Measurements from ENCODE around the gene HOMER2.

HOMER2 gene

GRCh38 chr15:82918607-82919230, 33.8 kb downstream of the HOMER2 start:
- Histone ChIP-seq H3K4me2 (ENCODE audit: low read depth, low read length, poor library complexity, severe bottlenecking) (no peak overlapping the region), H3K9ac (ENCODE audit: low read depth, low read length, poor library complexity, severe bottlenecking) (no peak overlapping the region), H4K20me1 (ENCODE audit: insufficient read depth, low read length, poor library complexity, severe bottlenecking) (no peaks in the 10 kb centered on the region), H3K36me3 (ENCODE audit: insufficient read depth, low read length) (no peaks in the 10 kb centered on the region), H3K4me3 (ENCODE audit: low read length, poor library complexity, severe bottlenecking) (no peak overlapping the region), H3K9me3 (ENCODE audit: insufficient read depth, low read depth, low read length) (no peaks in the 10 kb centered on the region), H3K4me1 (ENCODE audit: insufficient read depth, low read length, poor library complexity, severe bottlenecking) (no peaks in the 10 kb centered on the region), H3K9me2 (replicated peaks; ENCODE audit: low read depth, low read length) (no peaks in the 10 kb centered on the region), H3F3A (ENCODE audit: low read depth) (no peaks in the 10 kb centered on the region), H3K79me2 (ENCODE audit: insufficient read depth, low read length) (no peaks in the 10 kb centered on the region), H3K27me3 (ENCODE audit: insufficient read depth, low read length, poor library complexity, severe bottlenecking) (no peaks in the 10 kb centered on the region), H2AFZ (ENCODE audit: low read length) (no peak overlapping the region)
- TF ChIP-seq EZH2phosphoT487 (IDR thresholded peaks at IDR 0.05; ENCODE audit: borderline replicate concordance): no peak
- TF ChIP-seq CTCF (conservative IDR thresholded peaks at IDR 0.05; ENCODE audit: low read length): no peak

GRCh38 chr15:82918162-82918561, 34.4 kb downstream of the HOMER2 start:
- Histone ChIP-seq H3K4me1 (ENCODE audit: insufficient read depth, low read length, poor library complexity, severe bottlenecking) (no peaks in the 10 kb centered on the region), H3K4me2 (ENCODE audit: low read depth, low read length, poor library complexity, severe bottlenecking) (no peak overlapping the region), H2AFZ (ENCODE audit: low read length) (no peak overlapping the region), H3F3A (ENCODE audit: low read depth) (no peaks in the 10 kb centered on the region), H3K4me3 (ENCODE audit: low read length, poor library complexity, severe bottlenecking) (no peak overlapping the region), H3K27me3 (ENCODE audit: insufficient read depth, low read length, poor library complexity, severe bottlenecking) (no peaks in the 10 kb centered on the region), H3K9me3 (ENCODE audit: insufficient read depth, low read depth, low read length) (no peaks in the 10 kb centered on the region), H3K36me3 (ENCODE audit: insufficient read depth, low read length) (no peaks in the 10 kb centered on the region), H4K20me1 (ENCODE audit: insufficient read depth, low read length, poor library complexity, severe bottlenecking) (no peaks in the 10 kb centered on the region), H3K79me2 (ENCODE audit: insufficient read depth, low read length) (no peaks in the 10 kb centered on the region), H3K9ac (ENCODE audit: low read depth, low read length, poor library complexity, severe bottlenecking) (no peak overlapping the region), H3K9me2 (replicated peaks; ENCODE audit: low read depth, low read length) (no peaks in the 10 kb centered on the region)
- TF ChIP-seq EZH2phosphoT487 (IDR thresholded peaks at IDR 0.05; ENCODE audit: borderline replicate concordance) (no peak), CTCF (conservative IDR thresholded peaks at IDR 0.05; ENCODE audit: low read length) (no peak)

- TF ChIP-seq CTCF (conservative IDR thresholded peaks at IDR 0.05; ENCODE audit: low read length): no peak
- TF ChIP-seq EZH2phosphoT487 (IDR thresholded peaks at IDR 0.05; ENCODE audit: borderline replicate concordance): no peak
- Histone ChIP-seq H3F3A (ENCODE audit: low read depth) (no peaks in the 10 kb centered on the region), H3K4me2 (ENCODE audit: low read depth, low read length, poor library complexity, severe bottlenecking) (no peak overlapping the region), H3K4me3 (ENCODE audit: low read length, poor library complexity, severe bottlenecking) (no peak overlapping the region), H2AFZ (ENCODE audit: low read length) (no peak overlapping the region), H3K4me1 (ENCODE audit: insufficient read depth, low read length, poor library complexity, severe bottlenecking) (no peaks in the 10 kb centered on the region), H4K20me1 (ENCODE audit: insufficient read depth, low read length, poor library complexity, severe bottlenecking) (no peaks in the 10 kb centered on the region), H3K9me2 (replicated peaks; ENCODE audit: low read depth, low read length) (no peaks in the 10 kb centered on the region), H3K9ac (ENCODE audit: low read depth, low read length, poor library complexity, severe bottlenecking) (no peak overlapping the region), H3K27me3 (ENCODE audit: insufficient read depth, low read length, poor library complexity, severe bottlenecking) (no peaks in the 10 kb centered on the region), H3K9me3 (ENCODE audit: insufficient read depth, low read depth, low read length) (no peaks in the 10 kb centered on the region), H3K36me3 (ENCODE audit: insufficient read depth, low read length) (no peaks in the 10 kb centered on the region), H3K79me2 (ENCODE audit: insufficient read depth, low read length) (no peaks in the 10 kb centered on the region)
Observed at GRCh38 chr15:82917249-82917648, 35.3 kb downstream of the HOMER2 start.

Measured in Loucy (cell line).